HG03139 (cell line): Measurements from ENCODE around the gene CSNK2B.
A peak's percentile ranks its signal among the peaks of the same experiment; 100 is the strongest.
"Not testable (repeated sequence)": the region's sequence is repeated elsewhere in the genome, so short reads cannot be mapped to it uniquely, and the experiment has no call there.

Experiments used
- ATAC-seq: cut with Tn5 transposase; IDR thresholded peaks from one replicate; pipeline ENCODE4 v1.9.1; 2021; ENCODE audit not compliant: unreplicated experiment

The CSNK2B gene

DNA sequence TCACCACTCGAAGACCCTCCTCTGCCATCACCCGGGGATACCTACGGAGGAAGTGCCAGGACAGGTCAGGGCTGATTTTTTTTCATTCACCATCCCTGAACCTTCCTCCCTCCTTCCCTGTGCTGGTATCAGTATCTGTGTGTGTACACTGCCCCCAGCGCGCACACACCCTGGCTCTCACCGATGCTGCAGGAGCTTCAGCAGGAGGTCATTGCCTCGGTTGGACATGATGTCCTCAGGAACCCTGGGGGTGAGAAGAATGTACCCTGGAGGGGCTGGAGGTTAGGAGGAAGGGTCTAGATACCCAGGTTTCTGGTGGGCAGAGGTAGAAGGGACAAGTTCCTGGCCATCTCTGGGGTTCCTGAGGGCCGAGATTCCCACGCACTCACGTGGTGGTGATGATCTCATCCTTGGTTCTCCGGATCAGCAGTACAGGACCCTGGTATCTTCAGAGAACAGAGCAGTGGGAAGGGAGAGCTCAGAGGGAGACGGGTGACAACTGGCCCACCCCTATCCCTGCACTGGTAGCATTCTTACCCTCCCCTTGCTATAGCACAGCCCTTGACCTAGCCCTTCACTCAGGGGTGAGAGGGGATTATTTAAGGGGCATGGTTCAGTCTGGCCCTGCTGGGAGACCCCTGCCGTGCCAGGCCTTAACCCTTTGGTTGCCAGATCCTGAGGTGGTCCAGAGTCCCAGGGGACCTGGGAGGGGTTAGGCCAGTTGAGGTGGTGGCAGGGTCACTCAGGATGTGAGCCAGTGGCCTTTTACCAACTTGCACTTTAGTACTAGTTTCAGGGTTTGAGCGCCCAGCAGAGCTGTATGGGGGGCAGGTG, 22.2 kb downstream of the CSNK2B start:
- no peak for ATAC-seq

GRCh38 chr6:31689249-31690110, 23.6 kb downstream of the CSNK2B start:
- ATAC-seq = no peak

- no peak for ATAC-seq
Measured at GRCh38 chr6:31690231-31691077, 24.6 kb downstream of the CSNK2B start.

DNA sequence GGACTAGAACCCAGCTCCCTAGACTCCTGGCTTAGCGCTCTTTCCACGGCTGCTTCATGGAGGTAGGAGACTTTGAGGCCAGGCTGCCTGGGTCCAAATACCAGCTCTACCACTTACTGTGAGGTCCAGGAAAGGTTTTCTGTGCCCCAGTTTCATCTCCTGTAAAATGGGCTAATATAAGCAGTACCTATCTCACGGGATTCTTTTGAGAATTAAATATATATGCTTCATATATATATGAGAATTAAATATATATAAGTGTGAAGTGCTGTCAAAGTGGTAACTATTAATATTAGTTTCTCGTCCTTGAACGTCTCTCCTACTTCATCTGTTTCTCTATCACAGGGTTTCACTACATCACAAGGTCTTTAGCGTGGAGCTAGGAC, 25.2 kb downstream of the CSNK2B start:
- no peak for ATAC-seq

GRCh38 chr6:31691564-31692108, 25.8 kb downstream of the CSNK2B start:
- ATAC-seq = no peak

GRCh38 chr6:31692353-31692752, 26.5 kb downstream of the CSNK2B start:
- no peak for ATAC-seq

GRCh38 chr6:31692886-31693285, 27.0 kb downstream of the CSNK2B start:
- no peak for ATAC-seq

DNA sequence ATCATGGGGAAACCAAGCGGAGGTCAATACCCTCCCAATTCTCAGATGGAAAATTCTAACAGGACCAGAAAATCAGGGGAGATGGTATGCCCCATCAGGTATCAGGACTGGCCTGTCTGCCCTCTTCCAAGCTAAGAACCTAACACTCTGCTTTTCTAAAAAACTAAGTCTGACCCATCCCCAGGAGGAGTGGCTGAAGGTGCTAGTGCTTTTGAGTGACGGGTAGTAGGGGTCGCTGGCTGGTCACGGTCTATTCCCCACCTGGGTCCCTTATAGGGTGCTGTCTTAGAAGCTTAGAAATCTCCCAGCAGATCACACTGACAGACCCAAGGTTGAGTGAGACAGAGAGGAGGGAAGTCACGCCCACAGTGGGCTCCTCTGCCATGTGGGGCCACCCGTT, 27.7 kb downstream of the CSNK2B start:
- no peak for ATAC-seq

GRCh38 chr6:31697555-31697954, 31.7 kb downstream of the CSNK2B start:
- ATAC-seq = no peak

GRCh38 chr6:31700740-31701401, 35.0 kb downstream of the CSNK2B start:
- no peak for ATAC-seq

- ATAC-seq = no peak
Measured at GRCh38 chr6:31701666-31702404, 36.0 kb downstream of the CSNK2B start.

DNA sequence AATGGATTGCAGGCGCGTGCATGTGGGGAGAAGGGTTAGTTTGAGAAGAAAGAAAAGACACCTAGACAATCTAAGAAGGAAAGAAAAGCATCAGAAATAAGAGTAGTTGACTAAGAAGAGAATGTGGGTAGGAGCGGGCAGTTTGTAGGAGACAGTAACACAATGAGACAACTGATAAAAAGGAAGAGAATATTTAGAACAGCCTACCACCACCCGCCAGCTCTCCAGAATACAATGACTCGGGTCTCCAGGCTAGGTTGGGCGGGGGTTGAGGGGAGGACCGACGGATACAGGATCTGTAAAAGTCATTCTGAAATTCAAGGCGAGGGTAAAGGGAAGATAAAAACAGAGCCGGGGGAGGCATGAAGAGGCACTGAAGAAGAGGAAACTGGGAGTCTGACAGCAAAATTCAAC, 36.5 kb downstream of the CSNK2B start:
- no peak for ATAC-seq

- ATAC-seq = peak; percentile 90
Measured at GRCh38 chr6:31702819-31703716, 37.2 kb downstream of the CSNK2B start, which contains the start of gene ABHD16A. Gene ABHD16A (minus strand): TSS chr6:31703324. CDS start chr6:31703281, 43 bp downstream.

- no peak for ATAC-seq
Measured at GRCh38 chr6:31705931-31706330, 40.1 kb downstream of the CSNK2B start.

DNA sequence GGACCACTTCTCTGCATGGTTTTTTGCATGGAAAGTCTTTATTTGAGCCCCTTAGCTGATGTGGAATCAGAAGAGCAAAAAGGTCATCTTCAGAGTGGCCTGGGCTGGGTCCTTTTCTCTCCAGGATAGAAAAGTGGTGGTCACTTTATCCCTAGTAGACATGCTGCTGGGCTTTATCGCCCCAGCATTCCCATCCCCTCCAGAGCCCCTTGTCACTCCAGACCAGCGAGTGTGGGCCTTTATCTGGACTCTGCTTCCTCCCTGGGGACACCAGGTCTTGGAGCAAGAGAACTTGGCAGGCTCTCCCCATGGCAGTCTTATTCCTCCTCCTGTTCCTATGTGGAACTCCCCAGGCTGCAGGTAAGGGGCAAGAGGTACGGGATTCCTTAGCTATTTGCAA, 40.7 kb downstream of the CSNK2B start, which contains the start of gene LY6G6F:
Gene LY6G6F, plus strand, starts transcription at position 268 of the 400 bp plus-strand sequence. Its CDS starts 41 bp downstream, at position 309.
- no peak for ATAC-seq

GRCh38 chr6:31707701-31708100, 41.8 kb downstream of the CSNK2B start:
- no peak for ATAC-seq

DNA sequence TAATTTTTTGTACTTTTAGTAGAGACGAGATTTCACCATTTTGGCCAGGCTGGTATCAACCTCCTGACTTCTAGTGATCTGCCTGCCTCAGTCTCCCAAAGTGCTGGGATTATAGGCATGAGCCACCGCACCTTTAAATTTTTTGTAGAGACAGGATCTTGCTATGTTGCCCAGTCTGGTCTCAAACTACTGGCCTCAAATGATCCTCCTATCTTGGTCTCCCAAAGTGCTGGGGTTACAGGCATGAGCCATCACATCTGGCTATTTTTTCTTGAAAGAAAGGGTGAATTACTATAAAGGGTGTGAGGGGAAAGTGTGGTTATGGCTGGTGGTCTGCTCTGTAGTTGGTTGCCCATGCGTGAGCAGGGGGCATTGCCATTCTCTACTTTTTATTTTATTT, 42.3 kb downstream of the CSNK2B start:
- no peak for ATAC-seq

DNA sequence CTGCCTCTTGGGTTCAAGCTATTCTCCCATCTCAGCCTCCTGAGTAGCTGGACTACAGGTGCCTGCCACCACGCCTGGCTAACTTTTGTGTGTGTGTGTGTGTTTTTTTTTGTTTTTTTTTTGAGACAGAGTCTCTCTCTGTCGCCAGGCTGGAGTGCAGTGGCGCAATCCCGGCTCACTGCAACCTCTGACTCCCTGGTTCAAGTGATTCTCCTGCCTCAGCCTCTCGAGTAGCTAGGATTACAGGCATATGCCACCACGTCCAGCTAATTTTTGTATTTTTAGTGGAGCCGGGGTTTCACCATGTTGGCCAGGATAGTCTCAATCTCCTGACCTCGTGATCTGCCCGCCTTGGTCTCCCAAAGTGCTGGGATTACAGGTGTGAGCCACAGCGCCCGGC, 43.3 kb downstream of the CSNK2B start:
- ATAC-seq = not testable (repeated sequence)
